Raji (cell line): ENCODE measurements around the gene ADAMTS20.

Source experiments
- POLR2A ChIP-seq: IDR thresholded peaks from 2 replicates; pipeline ENCODE4 v1.6.1; 2011; ENCODE audit warnings: low read depth, low read length, control low read depth; ENCODE audit not compliant: insufficient read depth

ADAMTS20 gene

DNA sequence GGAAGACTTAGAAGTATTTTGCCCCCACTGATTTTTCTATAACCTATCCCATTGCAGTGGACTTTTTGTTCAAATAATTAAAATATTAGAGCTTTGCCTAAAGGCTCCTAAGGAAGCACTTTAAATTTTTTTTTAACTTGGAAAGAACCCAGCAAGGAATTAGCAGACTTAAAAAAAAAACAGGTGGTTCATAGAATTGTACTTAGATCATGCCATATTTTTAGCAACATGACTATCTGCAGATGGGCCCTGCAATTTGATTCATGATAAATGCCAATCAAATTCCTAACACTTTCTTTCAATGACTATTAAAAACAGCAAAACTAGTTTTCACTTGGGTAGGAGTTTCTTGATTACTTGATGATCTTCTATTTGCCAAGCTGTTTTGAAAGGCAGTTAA, 11.5 kb downstream of the ADAMTS20 start:
- no peak for TF ChIP-seq POLR2A

DNA sequence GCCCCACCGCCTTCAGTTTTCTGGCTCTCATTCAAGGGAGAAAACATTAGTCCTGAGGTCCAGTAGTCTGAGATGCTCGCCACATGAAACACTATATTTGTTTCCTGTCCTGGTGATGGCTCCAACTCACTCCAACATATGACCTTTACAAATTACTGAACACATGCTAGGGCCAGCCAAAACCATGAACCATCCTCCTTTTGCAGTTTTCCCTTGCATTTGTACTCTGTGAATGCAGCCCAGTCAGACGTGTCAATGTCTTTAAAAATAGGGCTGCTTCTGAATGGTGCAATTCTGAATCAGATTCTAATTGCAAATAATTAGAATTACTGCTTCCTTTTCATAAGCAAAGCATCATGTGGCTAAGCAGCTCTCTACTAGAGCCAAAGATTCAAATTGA, 36.0 kb downstream of the ADAMTS20 start:
- no peak for TF ChIP-seq POLR2A

DNA sequence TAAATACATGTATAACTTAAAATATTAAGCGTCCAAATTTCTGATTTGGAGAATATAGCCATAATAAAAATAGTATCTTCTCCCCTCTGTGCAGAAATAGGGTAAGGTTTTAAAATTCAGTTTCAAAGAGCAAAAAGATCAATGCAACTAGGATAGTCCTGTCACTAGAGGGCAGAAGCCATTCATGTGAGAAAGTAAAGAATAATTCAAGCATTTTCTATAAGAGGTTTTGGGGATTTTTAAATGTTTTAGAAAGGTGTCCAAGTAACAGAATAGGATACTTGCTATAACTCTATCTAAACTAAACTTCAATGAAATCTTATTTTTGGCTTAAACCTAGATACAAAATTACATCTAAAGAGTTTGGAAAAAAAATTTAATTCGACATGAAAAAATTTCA, 50.3 kb downstream of the ADAMTS20 start:
- no peak for TF ChIP-seq POLR2A

DNA sequence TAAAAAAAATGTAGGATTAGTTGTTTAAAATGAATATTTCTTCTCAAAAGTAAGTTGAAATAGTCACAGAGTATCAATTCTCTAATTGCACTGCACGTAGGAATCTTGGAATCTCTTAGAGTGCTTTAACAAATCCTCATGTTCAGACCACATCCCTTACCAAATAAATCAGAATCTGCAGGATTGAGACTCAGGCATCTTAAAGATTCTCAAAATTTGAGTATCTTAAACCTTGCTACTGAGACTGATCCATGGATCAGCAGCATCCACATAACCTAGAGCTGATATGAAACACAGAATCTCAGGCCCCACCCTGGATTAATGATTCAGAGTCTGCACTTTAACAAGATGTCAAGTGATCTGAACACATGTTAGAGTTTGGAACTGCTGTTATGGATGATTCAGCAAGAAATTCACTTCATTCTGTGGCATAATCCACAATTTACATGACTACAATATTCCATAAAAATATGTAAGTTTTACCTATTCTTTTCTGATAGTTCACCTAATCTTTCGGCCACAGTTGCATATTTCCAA, 58.7 kb downstream of the ADAMTS20 start:
- TF ChIP-seq POLR2A, result no peak

DNA sequence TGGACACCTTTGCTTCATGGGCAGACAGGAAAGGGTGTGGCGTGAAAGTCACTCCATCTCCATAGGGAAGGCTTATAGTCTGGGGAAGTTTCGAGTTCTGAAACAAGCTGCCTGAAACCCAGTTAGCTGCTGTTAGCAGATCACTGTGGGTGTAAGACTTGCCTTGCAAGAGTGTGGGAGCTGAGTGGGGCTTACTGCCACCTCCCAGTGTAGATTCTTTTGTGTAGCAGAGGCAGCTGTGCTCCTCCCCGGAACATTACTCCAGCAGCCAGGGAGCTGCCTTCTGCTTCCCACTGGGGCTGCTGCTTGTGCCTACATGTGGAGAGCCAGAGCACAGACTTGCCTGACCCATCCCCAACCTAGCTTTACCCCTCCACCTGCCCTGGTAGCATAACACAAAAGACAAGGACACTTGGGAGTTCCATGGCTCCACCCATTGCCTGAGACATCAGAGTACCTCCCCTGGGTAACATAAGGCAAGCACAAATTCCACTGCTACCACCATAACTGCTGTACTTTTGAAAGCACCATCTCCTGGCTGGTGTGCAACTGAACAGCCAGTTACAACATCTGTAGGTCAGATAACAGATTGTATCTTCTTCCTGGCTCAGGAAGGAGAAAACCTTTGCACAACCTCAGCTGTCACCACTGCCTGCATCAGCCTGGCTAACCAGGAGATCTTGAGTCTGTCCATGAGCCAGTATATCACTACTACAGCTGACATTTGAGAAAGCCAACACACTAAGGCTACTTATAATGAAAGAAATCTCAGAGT, 69.5 kb downstream of the ADAMTS20 start:
- TF ChIP-seq POLR2A, result no peak

DNA sequence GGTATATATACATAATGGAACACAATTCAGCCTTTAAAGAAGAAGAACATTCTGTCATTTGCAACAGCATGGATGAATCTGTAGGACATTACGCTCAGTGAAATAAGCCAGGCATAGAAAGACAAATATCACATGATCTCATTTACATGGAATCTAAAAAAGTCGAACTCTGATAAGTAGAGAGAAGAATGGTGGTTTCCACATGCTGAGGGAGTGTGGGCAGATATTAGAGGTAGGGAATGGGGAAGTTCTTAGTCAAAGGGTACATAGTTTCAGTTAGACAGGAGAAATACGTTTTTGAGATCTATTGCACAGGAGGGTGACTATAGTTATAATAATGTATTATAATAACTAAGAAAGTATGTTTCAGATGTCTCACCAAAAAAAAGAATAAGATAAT, 71.4 kb downstream of the ADAMTS20 start:
- TF ChIP-seq POLR2A, result no peak

DNA sequence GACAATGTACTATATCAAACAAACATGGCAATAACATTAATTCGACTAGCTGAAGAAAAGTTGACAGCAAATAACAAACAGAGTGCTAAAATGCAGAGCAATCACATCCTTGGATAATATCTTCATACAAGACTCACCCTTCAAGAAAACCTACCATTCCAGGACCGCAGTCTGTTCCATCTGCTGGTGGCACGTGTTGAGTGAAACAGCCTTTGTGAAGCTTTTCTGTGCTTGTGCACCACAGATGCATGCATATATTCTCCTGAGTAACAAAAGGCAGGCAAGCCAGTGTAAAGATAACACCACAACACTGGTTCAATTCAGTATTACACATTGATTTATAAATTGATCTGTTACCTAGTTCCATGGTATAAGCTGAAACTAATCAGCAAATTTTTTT, 89.3 kb downstream of the ADAMTS20 start:
- no peak for TF ChIP-seq POLR2A

DNA sequence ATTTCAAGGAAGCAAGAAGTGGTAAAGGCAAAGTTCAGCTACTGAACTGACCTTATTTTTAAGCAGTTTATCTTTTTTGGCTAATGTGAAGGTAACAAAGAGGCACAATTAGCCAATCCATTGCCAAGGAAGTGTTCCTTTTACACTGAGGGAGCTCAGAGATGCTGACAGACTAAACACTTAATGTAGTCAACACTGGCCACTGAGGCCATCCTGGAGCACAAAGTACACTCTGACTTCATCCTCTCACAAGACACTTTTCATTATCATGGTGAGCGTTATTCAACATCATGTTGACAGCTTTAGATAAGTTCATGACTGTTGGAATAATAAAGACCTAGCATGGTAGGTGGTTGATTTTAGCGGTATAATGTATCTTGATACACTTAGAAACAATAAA, 89.9 kb downstream of the ADAMTS20 start:
- TF ChIP-seq POLR2A, result no peak

DNA sequence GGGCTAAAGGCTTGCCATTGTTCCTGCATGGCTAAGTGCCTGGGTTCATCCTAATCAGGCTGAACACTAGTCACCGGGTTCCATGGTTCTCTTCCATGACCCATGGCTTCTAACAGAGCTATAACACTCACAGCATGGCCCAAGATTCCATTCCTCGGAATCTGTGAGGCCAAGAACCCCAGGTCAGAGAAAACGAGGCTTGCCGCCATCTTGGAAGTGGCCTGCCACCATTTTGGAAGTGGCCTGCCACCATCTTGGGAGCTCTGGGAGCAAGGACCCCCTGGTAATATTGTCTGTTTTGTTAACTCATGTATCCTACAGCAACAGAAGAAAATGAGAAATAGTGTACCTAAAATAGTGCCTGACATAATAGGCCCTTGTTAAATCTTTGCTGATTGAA, 92.7 kb downstream of the ADAMTS20 start:
- TF ChIP-seq POLR2A, result no peak

DNA sequence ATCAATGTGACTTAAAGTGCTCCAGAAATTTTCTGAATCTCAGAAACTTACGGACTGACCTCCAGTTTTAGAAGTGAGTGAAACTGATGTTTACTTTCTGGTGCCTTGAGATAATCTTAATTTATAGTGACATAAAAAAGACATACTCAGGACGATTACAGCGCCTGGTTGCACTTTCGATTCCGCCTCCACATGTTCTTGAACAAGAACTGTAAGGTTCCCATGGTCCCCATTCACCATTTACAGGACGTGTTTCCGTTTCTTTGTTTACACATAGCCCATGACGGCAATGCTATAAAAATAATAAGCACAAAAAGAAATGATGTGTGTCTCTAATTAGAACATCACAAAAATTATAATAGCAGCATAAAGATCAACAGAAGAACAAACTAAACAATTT, 98.2 kb downstream of the ADAMTS20 start:
- TF ChIP-seq POLR2A, result no peak

DNA sequence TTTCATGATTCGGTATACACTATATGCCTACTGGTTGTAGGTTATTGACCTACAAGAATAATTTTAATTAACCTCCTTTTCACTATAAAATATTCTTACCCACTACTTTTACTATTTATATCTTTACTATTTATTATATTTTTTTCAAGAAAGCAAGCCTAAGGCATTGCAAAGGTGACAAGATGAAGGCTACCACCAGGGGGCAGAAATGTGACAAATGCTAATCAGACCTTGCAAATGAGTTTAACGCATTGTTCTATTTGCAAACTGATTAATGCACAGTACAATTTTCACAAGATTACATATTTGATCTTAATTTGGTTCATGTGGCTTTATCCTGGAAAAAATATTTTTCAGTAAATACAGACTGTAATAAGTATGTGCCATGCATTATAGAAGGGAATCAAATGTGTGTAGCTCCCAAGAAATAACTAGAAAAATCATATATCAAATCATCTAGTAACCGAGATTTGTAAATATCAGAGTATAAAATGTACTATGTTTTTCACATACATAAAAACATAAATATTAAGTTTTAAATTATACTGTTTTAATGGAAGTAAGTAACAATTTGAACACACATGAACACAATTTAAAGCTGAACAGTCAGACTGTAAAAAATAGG, 107.0 kb downstream of the ADAMTS20 start:
- TF ChIP-seq POLR2A, result no peak

DNA sequence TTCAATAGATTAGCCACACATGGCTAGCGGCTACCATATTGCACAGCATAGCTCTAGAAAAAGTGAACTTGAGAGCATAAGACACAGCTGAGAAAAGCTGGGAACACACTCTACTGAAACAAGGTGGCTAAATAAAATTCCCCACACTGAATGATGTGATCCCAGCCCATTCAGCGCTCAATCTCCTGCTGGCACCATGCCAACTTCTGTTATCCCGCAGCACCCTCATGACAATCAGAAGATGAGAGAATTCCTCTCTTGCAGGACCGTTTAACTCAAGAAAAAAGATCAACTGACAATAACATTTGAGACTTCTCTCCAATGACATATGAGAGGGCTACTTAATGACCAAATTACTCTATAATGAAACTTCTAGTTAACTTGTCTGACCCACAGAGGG, 115.4 kb downstream of the ADAMTS20 start:
- no peak for TF ChIP-seq POLR2A

DNA sequence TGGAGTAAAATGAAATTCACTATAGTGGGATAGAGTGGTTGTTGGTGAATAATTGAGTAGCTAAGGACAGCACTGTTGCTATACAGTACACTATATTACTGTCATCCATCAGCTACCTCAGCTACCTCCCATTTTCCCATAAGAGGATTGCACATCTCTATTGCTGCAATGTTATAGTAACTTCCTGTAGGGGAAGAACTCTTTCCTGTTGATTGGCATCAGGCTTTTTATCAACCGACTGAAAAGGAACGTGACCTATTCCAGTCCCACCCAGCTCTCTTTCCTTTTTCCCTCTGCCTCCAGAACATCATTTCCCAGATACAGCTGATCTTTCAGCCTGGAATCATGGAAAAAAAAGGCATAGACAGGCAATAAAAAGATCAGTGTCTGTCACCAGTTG, 117.4 kb downstream of the ADAMTS20 start:
- no peak for TF ChIP-seq POLR2A

DNA sequence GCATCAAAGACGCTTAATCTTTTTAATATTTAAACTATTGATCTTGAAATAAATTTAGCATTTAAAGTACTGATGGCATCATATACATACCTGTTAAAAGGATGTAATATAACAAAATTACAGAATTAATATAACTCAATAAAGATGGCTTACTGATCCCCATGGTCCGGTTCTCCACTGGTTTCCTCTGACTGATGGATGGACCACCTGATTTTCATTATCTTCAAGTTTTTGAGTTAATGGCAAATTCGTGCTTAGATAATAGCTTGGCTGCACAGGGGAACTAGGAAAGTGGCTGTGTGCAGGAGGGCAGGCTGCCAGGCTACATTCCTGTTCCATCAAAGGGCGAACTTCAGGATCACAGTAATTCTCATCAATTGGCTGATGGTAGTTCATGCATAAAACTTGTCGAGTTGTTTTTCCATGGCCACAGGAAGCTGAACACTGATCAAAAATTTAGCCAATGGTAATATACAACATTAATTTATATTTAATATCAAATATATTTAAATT, 123.9 kb downstream of the ADAMTS20 start:
- no peak for TF ChIP-seq POLR2A

DNA sequence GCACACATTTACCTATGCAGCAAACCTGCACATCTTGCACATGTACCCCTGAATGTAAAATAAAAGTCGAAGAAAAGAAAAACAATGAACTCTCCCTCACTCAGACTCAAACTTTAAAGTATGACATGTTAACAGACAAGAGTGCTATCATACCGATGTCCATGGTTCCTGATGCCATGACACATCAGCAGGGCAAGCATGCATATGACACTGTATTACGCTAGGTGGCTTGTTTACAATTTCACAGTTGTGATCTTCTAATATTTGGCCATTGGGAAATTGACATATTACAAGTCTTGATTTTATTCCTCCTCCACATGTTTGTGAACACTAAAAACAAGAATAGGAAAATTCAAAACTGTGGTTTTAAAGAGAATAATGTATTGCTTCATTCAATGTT, 126.6 kb downstream of the ADAMTS20 start:
- TF ChIP-seq POLR2A, result no peak

DNA sequence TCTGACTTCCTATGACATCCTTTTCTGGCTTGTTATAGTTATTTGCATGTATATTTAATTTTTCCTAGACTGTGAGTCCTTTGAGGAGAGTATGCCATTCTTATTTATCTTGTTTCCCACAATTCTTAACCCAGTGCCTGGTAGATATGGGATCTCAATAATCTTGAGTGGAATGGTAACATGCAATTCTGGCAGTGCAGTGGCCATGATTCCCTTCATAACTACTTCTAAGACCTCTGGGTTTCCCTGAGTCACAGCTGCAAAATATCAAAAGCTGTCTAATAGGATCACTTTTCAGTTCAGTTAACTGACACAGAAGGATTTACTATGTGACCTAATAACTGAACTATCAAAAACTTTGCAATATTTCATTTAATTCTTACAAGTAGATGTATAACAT, 135.0 kb downstream of the ADAMTS20 start:
- no peak for TF ChIP-seq POLR2A
